Tibial artery (tissue), 4 donors: ENCODE data around the gene EMP2.
"Not testable (repeated sequence)": the region's sequence is repeated elsewhere in the genome, so short reads cannot be mapped to it uniquely, and the experiment has no call there.

ENCODE experiments used
- DNase-seq, 2 donors: peaks; one replicate each; pipeline ENCODE4 v3.0.0-alpha.2; 2019
- H3K27ac ChIP-seq, 2 donors: fragments of 200-600 bp; sonication (generic) in 1 of 2; 1 replicate in 1 of 2; 2 replicates in 1 of 2; pipeline ENCODE4 v1.5.1; 2018 to 2019; ENCODE audit warnings: mild to moderate bottlenecking in 1 of 2
- H3K27me3 ChIP-seq, 2 donors: fragments of 200-600 bp; sonication (generic) in 1 of 2; one replicate each; pipeline versions ENCODE4 v1.5.1 to v1.6.0; 2016 to 2019
- H3K36me3 ChIP-seq, 3 donors: fragments of 200-600 bp; sonication (generic) in 2 of 3; one replicate each; pipeline ENCODE4 v1.5.1; 2016 to 2019; ENCODE audit warnings: mild to moderate bottlenecking in 2 of 3
- H3K4me1 ChIP-seq, 4 donors: fragments of 200-600 bp; sonication (generic) in 2 of 4; 1 replicate in 3 of 4; 2 replicates in 1 of 4; pipeline ENCODE4 v1.5.1; 2016 to 2019
- H3K4me3 ChIP-seq, 2 donors: fragments of 200-600 bp; sonication (generic) in 1 of 2; 1 replicate in 1 of 2; 2 replicates in 1 of 2; pipeline ENCODE4 v1.5.1; 2018 to 2019; ENCODE audit warnings: mild to moderate bottlenecking in 2 of 2
- H3K9me3 ChIP-seq, 3 donors: fragments of 200-600 bp; sonication (generic) in 1 of 3; one replicate each; pipeline ENCODE4 v1.5.1; 2016 to 2019
- intact Hi-C: fragments of 100-400 bp; cut with DNase I; formaldehyde crosslinking; loops from one replicate; pipeline ENCODE4 v1.15.0; 2023; ENCODE audit warnings: low total_unique reads
- TF ChIP-seq, protein P1 (sequence below), 2 experiments: fragments of 200-600 bp in 1 of 2; fragments of 450-650 bp in 1 of 2; IDR thresholded peaks; one replicate each; pipeline ENCODE4 v1.5.1; 2017 to 2019; ENCODE audit warnings: antibody characterized with exemption in 2 of 2, mild to moderate bottlenecking in 1 of 2, moderate library complexity in 1 of 2

Gene EMP2

DNA sequence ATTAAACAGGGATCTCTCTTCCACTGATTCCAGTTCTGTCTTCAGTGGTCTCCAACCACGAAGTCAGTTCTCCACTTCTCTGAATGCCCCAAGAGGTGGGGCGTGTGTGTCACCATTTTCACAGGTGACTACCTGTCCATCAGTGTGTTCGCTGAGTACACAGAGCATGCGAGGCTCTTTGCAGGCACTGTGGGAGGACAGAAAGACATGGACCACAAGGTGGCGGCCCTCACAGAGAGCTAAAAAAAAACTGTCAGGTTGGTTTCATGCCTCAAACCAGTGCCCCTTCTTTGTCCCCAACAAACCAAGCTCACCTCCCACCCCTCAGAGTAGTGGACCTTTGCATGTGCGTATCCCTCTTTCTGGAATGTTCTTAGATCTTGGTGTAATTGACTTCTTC, 13.8 kb downstream of the EMP2 start:
- intact Hi-C loops, result no loop called here
- TF ChIP-seq, protein P1, sequence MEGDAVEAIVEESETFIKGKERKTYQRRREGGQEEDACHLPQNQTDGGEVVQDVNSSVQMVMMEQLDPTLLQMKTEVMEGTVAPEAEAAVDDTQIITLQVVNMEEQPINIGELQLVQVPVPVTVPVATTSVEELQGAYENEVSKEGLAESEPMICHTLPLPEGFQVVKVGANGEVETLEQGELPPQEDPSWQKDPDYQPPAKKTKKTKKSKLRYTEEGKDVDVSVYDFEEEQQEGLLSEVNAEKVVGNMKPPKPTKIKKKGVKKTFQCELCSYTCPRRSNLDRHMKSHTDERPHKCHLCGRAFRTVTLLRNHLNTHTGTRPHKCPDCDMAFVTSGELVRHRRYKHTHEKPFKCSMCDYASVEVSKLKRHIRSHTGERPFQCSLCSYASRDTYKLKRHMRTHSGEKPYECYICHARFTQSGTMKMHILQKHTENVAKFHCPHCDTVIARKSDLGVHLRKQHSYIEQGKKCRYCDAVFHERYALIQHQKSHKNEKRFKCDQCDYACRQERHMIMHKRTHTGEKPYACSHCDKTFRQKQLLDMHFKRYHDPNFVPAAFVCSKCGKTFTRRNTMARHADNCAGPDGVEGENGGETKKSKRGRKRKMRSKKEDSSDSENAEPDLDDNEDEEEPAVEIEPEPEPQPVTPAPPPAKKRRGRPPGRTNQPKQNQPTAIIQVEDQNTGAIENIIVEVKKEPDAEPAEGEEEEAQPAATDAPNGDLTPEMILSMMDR (IDR thresholded peaks at IDR 0.05), result no peak
- Histone ChIP-seq H3K4me1 (peaks cover 0 to 77% (median 42%) of the 10 kb centered on the region in 4 donors), H3K27ac (peak overlapping the region in 1 of 2 donors; percentile 93), H3K27me3 (no peaks in the 10 kb centered on the region), H3K4me3 (no peak overlapping the region), H3K9me3 (no peaks in the 10 kb centered on the region), H3K36me3 (peaks cover 0 to 4% (median 0%) of the 10 kb centered on the region in 3 donors)
- DNase-seq, result no peak

DNA sequence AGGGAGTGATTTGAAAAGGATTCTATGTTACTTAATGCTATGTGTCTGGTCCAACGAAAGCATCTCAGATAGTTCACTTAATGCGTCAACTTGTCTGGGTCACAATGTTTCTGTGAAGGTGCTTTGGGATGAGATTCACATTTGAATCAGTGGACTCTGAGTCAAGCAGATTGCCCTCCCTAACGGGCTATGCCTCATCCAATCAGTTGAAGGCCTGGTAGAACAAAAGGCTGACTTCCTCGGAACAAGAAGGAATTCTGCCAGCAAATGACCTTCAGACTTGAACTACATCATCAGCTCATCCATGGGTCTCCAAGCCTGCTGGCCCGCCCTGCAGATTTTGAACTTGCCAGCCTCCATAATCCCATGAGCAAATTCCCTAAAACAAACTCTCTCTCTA, 15.2 kb downstream of the EMP2 start:
- Histone ChIP-seq H3K36me3 (no peaks in the 10 kb centered on the region), H3K4me1 (peaks cover 0 to 76% (median 40%) of the 10 kb centered on the region in 4 donors), H3K27ac (peak overlapping the region; percentile 52 to 93), H3K4me3 (no peak overlapping the region), H3K27me3 (no peaks in the 10 kb centered on the region), H3K9me3 (no peaks in the 10 kb centered on the region)
- TF ChIP-seq, protein P1 (IDR thresholded peaks at IDR 0.05), result no peak
- intact Hi-C loops, result no loop called here
- DNase-seq, result no peak

DNA sequence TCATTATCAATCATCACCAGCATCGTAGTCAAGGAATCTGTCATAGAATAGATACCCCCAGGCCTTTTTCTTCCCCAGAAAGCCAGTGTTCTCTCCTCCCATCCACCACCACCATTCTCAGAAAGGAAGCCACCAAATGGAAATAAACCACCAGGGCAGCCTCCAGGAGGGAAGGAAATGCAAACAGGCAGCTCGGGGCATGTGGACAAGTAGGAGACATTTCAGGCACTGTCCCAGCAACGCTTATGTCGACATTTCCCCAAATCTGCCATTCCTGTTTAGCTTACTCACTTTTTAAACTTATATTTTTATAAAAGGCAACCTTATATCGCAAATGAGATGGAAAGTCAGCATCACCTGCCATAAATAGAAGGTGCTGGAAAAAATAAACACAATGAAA, 15.8 kb downstream of the EMP2 start:
- Histone ChIP-seq H3K9me3 (no peaks in the 10 kb centered on the region), H3K27me3 (no peaks in the 10 kb centered on the region), H3K27ac (peak overlapping the region; percentile 52 to 93), H3K4me3 (no peak overlapping the region), H3K36me3 (no peaks in the 10 kb centered on the region), H3K4me1 (peaks cover 0 to 76% (median 43%) of the 10 kb centered on the region in 4 donors)
- TF ChIP-seq, protein P1 (IDR thresholded peaks at IDR 0.05), result no peak
- DNase-seq, result no peak
- intact Hi-C loops, result no loop called here

DNA sequence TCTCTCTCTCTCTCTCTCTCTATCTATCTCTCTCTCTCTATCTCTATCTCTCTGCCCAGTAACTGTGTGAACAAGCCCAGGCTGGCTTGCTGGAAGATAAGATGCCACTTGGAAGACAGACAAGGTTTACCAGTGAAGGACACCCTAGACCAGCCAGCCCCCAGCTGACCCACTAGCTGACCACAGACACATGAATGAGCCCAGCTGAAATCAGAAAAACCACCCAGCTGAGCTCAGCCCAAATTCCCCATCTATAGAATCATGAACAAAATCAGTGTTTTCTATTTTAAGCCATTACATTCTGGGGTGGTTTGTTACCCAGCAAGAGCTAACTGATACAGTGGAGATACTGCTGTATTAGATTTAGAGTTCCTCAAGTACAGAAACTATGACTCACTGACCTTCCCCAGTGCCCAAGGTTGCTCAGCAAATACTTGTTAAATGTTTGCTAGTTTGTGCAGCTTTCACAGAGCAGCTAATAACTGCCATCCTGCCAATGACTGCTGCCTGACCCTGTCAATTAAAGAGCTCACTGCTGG, 18.0 kb downstream of the EMP2 start:
- peak overlapping the region in 1 of 2 donors; percentile 93 for H3K27ac ChIP-seq
- H3K4me3 ChIP-seq, result no peak overlapping the region
- DNase-seq, result no peak
- H3K4me1 ChIP-seq, result peaks cover 0 to 84% (median 58%) of the 10 kb centered on the region in 4 donors
- TF ChIP-seq, protein P1 (IDR thresholded peaks at IDR 0.05), result no peak
- intact Hi-C loops, result no loop called here
- no peaks in the 10 kb centered on the region for H3K27me3 ChIP-seq
- no peaks in the 10 kb centered on the region for H3K36me3 ChIP-seq
- H3K9me3 ChIP-seq, result no peaks in the 10 kb centered on the region

DNA sequence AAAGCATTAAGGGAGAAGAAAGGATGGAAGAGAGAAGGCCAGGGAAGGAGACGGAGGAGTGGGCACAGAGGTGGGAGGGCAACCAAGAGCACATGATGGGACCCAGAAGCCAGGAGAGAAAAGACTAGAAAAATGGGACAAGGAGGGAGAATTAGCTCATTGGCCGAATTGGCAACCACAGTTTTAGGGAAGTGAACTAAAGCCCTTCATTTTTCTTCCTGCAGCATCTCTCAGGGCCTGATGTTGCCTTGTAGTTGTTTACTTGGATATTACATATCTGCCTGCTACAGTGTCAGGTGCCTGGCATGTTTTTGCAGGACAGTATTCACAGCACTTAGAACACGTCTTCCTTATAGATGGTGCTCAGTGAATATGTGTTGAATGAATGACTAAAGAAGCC, 19.0 kb downstream of the EMP2 start:
- H3K27ac ChIP-seq, result peak overlapping the region; percentile 92 to 93
- peaks cover 0 to 84% (median 58%) of the 10 kb centered on the region in 4 donors for H3K4me1 ChIP-seq
- no peaks in the 10 kb centered on the region for H3K27me3 ChIP-seq
- TF ChIP-seq, protein P1 (IDR thresholded peaks at IDR 0.05), result no peak
- no peaks in the 10 kb centered on the region for H3K36me3 ChIP-seq
- no peak overlapping the region for H3K4me3 ChIP-seq
- intact Hi-C loops, result no loop called here
- no peaks in the 10 kb centered on the region for H3K9me3 ChIP-seq
- DNase-seq, result no peak

DNA sequence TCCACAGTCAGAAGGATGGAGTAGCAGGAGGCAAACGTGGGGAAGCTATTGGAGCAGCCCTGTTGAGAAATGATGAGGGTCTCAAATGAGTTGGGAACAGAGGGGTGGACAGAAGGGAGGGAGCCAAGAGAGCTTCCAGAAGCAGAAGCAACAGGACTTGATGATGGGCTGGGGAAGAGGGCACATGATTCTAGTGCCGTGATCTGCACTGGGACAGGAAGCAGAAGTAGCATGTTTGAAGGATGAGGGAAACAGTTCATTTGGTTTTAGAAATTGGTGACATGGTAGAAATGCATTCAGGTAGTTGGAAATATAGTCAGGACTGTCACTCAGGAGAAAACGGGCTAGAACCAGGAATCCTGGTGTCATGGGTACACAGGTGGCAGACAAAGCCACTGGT, 19.4 kb downstream of the EMP2 start:
- Histone ChIP-seq H3K36me3 (no peaks in the 10 kb centered on the region), H3K4me1 (peaks cover 0 to 83% (median 56%) of the 10 kb centered on the region in 4 donors), H3K27me3 (no peaks in the 10 kb centered on the region), H3K9me3 (no peaks in the 10 kb centered on the region), H3K27ac (peak overlapping the region; percentile 92 to 93), H3K4me3 (no peak overlapping the region)
- TF ChIP-seq, protein P1 (IDR thresholded peaks at IDR 0.05), result no peak
- intact Hi-C loops, result no loop called here
- no peak for DNase-seq

DNA sequence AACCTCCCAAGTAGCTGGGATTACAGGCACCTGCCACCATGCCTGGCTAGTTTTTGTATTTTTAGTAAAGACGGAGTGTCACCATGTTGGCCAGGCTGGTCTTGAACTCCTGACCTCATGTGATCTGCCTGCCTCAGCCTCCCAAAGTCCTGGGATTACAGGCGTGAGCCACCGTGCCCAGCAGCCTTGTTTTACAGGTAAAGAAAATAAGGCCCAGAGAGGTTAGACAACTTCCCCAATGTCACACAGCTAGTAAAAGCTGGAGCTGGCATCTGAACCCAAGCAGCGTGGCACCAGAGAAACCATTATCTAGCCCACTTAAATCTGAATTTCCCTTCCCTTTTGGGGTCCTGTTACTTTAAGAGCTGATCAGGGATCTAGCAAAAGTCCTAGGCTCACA, 20.6 kb downstream of the EMP2 start:
- intact Hi-C loops, H3K27me3 ChIP-seq, DNase-seq, H3K9me3 ChIP-seq, H3K4me3 ChIP-seq, H3K36me3 ChIP-seq: not testable (repeated sequence)
- peak overlapping the region; percentile 92 to 93 for H3K27ac ChIP-seq
- H3K4me1 ChIP-seq, result peaks cover 0 to 78% (median 46%) of the 10 kb centered on the region in 4 donors
